GM19467 (cell line): ENCODE data around the gene TMEM87B.
"Not testable (repeated sequence)": the region's sequence is repeated elsewhere in the genome, so short reads cannot be mapped to it uniquely, and the experiment has no call there.

Experiments
- ATAC-seq: cut with Tn5 transposase; IDR thresholded peaks from one replicate; pipeline ENCODE4 v1.9.1; 2021; ENCODE audit warnings: mild to moderate bottlenecking, moderate library complexity; ENCODE audit not compliant: unreplicated experiment

TMEM87B gene

DNA sequence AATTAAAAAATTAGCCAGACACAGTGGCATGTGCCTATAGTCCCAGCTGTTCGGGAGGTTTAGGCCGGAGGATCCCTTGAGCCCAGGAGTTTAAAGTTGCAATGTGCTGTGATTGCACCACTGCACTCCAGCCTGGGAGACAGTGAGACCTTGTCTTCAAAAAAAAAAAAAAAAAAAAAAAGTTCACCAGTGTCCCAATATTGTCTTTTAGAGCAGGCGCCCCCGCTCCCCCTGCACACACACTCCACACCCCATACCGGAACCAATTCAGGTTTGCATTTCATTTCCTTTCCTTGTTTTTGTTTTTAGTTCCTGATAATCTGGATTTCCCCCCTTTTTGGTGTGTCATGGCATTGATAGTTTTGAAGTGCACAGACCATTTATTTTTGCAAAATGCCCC, 10.4 kb downstream of the TMEM87B start:
- ATAC-seq = no peak

DNA sequence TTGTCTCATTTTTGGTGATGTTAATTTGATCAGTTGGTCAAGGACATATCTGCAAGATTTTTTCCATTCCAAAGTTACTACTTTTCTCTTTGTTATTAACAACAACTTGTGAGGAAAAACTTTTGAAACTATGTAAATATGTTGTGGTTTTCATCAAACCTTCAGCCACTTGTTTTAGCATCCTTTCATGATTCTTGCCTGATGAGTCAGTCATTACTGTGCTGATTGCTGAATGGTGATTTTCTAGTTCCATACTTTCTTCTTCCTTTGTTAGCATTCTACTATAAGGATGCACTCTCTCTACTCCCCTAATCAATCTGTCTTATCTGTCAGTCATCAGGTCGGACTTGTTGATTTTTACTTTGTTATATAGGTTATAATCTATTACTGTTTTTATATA, 10.9 kb downstream of the TMEM87B start:
- ATAC-seq = no peak

DNA sequence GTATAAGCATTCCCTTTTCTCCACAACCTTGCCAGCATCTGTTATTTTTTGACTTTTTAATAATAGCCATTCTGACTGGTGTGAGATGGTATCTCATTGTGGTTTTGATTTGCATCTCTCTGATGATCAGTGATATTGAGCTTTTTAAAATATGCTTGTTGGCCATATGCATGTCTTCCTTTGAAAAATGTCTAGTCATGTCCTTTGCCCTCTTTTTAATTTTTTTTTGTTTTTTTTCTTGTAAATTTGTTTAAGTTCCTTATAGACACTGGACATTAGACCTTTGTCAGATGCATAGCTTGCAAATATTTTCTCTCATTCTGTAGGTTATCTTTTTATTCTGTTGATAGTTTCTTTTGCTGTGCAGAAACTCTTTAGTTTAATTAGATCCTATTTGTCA, 14.7 kb downstream of the TMEM87B start:
- not testable (repeated sequence) for ATAC-seq

DNA sequence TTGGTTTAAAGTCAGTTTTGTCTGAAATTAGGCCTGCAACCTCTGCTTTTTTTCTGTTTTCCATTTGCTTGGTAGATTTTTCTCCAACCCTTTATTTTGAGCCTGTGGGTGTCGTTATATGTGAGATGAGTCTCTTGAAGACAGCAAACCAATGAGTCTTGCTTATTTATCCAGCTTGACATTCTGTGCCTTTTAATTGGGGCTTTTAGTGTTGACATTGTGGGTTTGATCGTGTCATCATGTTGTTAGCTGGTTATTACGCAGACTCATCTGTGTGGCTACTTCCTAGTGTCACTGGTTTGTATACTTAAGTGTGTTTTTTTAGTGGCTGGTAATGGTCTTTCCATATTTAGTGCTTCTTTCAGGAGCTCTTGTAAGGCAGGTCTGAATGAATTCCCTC, 18.8 kb downstream of the TMEM87B start:
- no peak for ATAC-seq

DNA sequence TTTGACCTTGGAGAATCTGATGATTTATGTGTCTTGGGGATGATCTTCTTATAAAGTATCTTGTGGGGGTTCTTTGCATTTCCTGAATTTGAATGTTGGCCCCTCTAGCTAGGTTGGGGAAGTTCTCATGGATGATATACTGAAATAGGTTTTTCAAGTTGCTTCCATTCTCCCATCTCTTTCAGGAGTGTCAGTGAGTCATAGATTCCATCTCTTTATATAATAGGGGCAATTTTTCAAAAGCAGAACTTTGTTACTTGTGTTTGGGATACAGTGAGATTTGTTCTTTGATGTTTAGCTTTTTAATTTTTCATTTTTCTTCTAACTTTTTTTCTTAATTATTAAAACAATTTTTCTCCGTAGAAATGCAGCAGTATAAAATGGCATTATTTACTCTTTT, 19.4 kb downstream of the TMEM87B start:
- no peak for ATAC-seq

DNA sequence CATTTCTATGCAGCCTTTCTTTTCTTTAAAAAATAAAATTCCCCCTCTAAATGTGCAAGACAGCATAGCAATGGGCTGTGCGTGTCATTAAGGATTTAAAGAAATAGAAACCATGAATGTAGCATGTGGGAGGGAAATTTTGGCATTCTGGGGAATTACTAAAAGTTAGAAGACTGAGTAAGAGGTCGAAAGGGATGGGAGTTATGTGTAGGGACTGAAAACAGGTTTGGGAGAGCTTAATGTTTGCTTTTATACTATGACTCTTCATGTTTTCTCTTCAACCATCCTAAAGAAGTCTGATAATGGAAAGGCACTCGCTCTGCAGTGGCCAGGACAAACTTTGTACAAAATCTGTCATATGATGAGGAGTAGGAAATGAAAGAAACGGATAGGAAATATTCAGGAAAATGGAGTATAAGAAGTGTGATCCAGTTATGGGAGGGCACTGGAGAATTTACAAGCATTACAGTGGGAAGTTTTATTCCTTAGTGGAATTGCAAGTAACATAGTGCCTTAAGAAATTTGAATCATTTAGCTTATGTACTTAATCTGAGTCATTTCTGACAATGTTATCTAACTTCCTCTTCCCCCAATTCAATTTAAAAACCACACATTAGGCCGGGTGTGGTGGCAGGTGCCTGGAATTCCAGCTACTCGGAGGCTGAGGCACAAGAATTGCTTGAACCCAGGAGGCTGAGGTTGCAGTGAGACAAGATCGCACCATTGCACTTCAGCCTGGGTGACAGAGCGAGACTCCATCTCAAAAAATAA, 20.6 kb downstream of the TMEM87B start:
- no peak for ATAC-seq

DNA sequence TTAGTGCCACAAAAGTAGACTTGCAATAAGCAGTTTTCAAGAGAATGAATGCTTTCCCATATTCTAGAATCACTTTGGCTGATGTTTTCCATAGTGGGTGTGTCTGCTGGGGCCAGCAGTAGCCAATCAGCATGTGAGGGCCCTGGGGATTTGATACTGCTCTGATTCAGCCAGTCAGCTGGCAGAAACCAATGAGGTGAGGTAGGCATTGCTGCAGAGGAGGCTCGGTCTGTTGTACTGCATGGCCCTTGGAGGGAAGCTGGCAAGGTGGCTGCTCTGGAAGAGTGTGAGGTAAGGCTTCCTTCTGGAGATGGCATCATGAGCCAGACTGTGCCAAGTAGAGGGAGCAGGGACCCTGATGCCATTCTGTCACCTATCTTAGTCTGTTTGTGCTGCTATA, 22.7 kb downstream of the TMEM87B start:
- no peak for ATAC-seq

DNA sequence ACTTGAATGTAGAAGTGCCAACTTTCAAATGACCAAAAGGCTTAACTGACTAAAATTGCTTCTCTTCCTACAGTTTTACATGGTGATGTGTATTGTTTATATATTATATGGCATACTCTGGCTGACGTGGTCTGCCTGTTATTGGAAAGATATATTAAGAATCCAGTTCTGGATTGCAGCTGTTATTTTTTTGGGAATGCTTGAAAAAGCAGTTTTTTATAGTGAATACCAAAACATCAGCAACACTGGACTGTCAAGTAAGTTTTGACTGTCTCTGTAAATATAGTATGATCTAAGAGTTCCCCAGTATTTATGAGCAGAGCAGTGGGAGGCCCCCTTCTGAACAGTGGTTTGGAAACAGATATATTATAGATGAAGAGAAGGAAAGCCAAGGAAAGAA, 26.2 kb downstream of the TMEM87B start:
- no peak for ATAC-seq

DNA sequence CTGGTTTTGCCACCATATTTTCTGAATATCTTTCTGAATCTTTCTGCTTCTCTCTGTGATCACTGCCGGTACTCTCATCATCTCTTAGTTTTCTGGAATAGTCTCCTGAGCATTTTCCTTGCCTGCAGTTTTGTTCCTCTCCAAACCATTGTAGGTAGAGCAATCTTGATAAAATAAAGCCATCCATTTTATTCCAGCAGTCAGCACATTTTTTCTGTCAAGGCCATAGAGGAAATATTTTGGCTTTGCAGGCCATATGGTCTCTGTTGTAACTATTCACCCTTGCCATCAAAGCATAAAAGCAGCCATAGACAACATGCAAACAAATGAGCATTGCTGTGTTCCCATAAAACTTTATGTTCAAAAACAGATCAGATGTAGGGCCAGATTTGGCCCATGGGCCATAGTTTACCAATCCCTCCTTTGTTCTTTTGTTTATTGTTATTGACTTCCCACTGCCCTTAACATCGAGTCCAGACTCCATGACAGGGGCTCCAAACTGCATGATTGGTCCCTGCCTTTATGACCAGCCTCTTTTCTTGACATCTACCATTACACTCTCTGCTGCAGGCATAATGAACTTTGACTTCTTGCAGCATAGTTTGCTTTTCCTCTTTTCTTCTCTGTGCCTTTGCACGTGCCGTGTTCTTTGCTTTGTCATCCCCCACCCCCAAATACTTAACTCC, 29.8 kb downstream of the TMEM87B start:
- no peak for ATAC-seq

DNA sequence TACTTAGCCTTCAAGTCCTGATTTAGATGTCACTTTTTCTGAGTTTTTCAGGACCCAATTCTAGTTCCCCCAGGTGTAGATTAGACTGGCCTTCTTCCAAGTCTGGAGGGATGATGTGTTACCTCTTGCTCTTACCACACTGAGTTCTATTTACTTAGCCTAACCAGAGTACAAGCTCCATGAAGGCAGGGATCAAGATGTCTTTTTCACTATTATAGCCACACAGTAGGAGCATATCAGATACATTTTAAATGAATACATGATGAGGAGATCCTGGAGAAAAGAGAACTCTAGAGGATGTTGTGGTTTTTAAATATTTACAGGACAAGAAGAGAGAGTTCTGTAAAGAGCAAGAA, 30.3 kb downstream of the TMEM87B start:
- ATAC-seq = no peak

DNA sequence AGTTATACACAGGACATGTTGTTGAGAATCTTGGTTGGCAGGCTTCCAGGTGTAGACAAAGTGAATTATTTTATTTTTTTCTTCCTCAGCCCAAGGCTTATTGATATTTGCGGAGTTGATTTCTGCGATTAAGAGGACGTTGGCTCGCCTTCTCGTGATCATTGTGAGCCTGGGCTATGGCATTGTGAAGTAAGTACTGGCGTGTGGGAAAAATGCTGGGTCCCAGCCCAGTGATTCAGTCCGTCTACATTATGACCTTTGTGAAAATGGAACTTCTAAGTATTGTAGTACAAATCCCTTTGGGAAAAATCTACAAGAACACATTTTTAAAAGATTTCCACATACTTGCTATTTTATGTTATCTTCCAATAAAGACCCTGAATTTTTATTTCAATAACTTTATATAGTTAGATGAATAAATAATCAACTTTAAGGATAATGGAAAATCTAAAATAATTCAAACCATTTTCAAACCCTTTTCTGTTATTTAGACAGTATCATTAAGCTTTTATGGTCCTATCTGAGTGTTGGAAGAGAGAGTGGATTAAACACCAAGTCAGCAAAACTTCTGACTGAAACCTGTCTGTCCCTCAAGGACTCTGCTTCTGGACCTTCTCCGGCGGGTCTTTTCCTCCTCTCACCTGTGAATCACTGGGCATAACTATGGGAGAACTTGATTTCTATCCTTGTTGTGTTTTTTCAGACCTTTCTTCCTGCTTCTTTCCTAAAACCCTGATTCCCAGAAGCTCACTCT, 31.0 kb downstream of the TMEM87B start:
- no peak for ATAC-seq

DNA sequence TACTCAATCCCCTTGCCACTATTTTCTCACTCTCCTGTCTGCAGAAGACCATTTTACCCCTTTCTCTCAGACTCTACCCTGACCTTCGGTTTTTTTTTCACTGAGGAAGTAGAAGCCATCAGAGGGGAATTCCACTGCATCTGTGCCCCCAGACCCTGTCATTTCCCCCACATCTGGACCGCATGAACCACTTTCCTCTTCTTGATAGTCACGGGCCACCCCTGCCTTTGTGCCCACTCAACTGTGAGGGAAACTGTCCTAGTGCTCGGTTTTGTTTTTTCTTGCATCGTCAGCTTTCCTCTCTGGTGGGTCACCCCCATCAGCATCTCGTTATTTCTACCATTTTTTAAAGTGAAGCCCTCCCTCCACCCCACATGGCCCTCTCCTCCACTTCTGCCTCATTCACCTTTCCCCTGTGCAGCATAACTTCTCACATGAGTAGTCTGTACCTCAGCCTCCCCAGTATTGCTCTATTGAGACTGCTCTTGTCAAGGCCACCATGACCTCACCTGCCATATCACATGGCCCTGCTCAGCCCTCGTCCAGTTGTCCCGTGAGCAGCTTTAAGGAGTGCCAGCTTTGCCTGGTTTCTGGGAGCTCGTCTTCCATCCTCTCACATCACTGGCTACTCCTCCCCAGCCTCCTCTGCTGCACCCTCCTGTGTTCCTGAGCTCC, 32.4 kb downstream of the TMEM87B start:
- no peak for ATAC-seq

DNA sequence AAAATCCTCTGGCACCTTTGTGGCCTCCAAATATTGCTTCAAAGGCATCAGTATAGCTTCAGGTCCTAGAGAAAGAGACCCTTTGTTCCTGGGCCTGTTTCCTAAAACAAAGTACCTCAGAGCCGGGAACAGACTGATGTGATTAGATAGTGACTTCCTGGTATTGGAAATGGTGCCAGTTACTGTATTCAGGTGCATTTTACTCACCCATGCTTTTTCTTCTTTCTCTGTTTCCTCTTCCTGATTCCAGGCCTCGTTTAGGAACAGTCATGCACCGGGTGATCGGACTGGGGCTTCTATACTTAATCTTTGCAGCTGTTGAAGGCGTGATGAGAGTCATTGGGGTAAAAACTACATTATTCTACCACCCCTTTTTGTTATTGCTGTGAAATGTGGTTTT, 34.3 kb downstream of the TMEM87B start:
- no peak for ATAC-seq

DNA sequence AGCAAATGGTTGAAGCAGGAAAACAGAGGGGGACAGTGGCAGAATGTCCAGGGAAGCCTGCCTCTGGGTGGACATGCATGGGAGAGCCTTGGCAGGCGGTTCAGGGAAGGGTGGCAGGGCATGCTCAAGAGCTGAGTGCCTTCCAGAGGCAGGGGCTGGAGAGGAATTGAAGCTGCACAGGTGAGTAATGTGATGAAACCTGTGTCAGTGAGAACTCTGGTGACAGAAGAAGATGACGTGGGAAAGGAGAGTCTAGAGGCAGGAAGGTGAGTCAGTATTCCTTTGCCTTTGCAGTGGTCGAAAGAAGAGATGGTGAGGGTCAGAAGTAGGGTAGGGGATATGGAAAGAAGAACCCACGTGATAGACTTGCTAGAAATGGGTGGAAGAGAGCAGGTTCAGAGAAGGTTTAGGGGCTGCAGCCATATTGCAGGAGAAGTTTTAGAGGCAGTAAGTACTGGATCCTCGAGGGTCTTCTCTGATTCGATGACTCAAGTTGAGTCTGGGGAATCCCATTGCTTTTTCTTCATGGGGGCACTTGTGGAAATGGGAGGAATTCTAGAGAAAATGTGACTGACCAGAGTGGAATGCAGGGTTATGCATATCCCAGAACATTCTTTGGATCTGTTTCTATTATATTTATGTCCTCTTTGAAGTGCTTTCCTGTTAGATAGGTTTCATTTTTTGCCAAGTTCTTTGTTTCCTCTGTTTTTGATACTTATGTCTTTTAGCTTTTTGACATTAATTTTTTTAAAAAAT, 37.4 kb downstream of the TMEM87B start:
- ATAC-seq = no peak

DNA sequence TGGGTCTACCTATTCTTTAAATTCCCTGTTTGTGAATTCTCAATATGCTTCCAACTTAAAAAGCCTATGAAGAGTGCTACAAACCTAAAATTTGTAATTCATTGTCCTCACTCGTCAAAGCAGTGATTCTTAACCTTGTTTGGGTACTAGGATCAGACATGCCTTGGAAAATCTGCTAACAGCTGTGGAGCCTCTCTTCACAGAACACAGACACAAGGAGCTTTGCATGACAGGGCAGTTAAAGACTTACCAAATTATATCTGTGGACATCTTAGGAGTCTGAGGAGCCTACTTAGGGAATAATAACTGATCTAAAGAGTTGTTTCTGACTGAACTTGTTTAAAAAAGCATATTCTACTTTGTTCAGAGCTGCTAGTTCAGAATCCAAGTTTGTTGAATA, 38.1 kb downstream of the TMEM87B start:
- no peak for ATAC-seq

DNA sequence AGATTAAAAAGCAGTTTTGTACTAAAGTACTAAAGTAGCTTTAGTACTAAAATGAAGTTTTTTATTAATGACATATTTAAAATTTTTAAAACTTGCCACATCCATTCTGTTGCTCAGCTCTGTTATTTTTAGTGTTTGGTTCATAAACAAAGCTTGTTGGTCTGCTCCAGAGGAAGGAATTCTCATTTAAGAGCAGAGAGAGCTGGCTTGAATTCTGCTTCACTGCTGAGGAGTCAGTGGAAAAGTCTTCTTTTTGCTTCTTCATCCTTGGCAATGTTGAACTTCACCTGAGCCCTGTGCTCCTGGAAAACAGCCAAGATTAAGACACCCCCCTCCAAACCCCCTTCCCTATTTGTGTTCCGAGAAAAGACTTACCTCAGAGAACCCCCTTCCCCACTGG, 40.6 kb downstream of the TMEM87B start:
- no peak for ATAC-seq

DNA sequence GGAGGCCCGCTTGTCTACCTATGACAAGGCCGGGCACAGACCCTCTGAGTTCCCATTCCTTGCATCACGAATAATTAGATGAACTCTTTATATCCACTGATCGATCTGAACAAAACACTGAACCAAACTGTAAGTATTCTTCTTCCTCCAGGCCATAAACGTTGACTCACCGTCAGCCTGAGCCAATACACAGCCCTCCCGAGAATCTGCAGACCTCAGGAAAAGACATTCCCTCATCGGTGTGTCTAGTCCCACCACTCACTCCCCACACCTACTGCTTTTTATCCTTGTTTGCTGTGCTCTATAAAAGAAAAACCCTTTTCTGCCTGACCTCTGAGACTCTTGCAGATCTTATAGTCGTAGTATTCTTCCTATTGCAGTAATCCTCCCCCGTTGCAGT, 41.0 kb downstream of the TMEM87B start:
- no peak for ATAC-seq

DNA sequence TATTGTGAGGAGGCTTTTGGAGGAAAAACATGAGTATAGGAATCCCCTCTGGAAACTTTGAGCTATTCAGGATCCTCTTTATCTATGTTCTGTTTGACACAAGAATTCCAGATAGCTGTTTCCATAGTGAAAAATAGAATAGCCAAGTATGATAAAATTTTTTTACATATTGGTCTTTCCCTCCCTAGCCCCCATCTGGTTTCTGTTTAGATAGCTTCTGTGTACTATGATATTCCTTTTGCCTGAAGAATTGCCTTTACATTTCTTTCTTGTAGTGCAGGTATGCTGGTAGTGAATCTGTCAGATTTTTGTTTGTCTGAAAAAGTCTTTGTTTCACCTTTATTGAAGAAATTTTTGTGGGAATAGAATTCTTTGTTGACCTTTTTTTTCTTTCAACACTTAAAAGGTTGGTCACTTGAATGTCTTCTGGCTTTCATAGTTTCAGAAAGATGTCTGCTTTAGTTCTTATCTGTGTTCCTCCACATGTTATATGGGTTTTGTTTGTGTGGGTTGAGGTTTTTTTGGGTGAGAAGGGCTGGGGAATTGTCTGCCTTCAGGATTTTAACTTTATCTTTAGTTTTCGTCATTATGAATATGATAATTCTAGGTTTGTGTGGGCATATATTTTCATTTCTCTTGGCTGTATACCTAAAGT, 53.2 kb downstream of the TMEM87B start:
- ATAC-seq = no peak

DNA sequence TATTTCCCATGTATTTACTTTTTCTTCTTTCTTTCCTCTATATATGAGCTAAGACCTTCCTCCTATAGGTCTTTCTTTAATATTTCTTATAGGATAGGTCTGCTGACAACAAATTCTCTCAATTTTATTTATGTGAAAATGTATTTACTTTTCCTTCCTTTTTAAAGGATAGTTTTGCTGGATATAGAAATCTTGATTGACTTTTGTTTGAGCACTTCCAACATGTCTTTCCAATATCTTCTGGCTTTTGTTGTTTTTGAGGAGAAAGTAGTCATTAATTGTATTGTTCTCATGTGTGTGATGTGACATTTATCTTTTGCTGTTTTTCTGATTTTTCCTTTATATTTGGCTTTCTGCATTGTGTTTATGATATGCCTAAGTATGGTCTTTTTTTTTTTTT, 54.2 kb downstream of the TMEM87B start:
- no peak for ATAC-seq

DNA sequence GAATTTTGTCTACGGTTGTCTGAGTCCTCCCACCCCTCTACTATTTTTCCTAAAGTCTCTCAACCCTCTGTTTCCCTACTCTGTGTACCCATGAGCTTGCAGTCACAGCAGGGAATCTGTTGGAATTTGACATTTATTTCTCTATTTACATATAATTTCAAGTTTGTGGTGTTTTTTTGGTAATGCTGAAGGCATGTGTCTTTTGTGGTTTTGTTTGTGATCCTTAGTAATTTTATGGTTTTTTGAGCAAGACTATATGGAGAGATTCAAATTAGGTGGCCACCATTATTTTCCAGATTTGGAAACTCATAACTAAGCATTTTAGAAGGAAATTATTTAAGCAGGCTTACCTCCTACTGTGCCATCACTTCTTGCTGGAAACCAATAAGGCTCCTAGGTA, 55.9 kb downstream of the TMEM87B start:
- ATAC-seq = no peak
